NCI-H2029 treated with DMSO at 0.1 percent for 48 hours (cell line): ENCODE results near the gene ZNF439.
A peak's percentile ranks its signal among the peaks of the same experiment; 100 is the strongest.
"Not testable (repeated sequence)": the region's sequence is repeated elsewhere in the genome, so short reads cannot be mapped to it uniquely, and the experiment has no call there.

Experiments
- DNase-seq: peaks from one replicate; lab custom pipeline; 2025; lab: John Stamatoyannopoulos, UW

Gene ZNF439

GRCh38 chr19:11848594-11849469, at the start of gene ZNF439:
Gene ZNF439, plus strand, starts transcription at chr19:11848726. Its CDS starts 142 bp downstream, at chr19:11848868.
- peak; percentile 56 for DNase-seq

GRCh38 chr19:11806354-11807098, 42.0 kb upstream of the ZNF439 start:
- no peak for DNase-seq

- no peak for DNase-seq
These were observed 41.5 kb upstream of the ZNF439 start for GRCh38 chr19:11807099-11807380.

- DNase-seq = peak; percentile 39
These were observed 34.9 kb upstream of the ZNF439 start for GRCh38 chr19:11813703-11814028.

GRCh38 chr19:11814029-11814699, 34.4 kb upstream of the ZNF439 start, which contains the start of gene ZNF440:
Gene ZNF440, plus strand, starts transcription at chr19:11814273. Its CDS starts 175 bp downstream, at chr19:11814448.
- DNase-seq = peak; percentile 78

- peak; percentile 17 for DNase-seq
These were observed 33.9 kb upstream of the ZNF439 start for GRCh38 chr19:11814700-11815035.

GRCh38 chr19:11821474-11822109, 26.9 kb upstream of the ZNF439 start:
- no peak for DNase-seq

GRCh38 chr19:11828957-11829876, 19.3 kb upstream of the ZNF439 start:
- not testable (repeated sequence) for DNase-seq

- no peak for DNase-seq
These were observed 16.1 kb upstream of the ZNF439 start for GRCh38 chr19:11832253-11832912.

GRCh38 chr19:11833541-11833940, 15.0 kb upstream of the ZNF439 start:
- no peak for DNase-seq

GRCh38 chr19:11835626-11836066, 12.9 kb upstream of the ZNF439 start:
- DNase-seq = not testable (repeated sequence)

GRCh38 chr19:11843722-11844121, 4.8 kb upstream of the ZNF439 start:
- DNase-seq = no peak

- not testable (repeated sequence) for DNase-seq
These were observed 911 bp upstream of the ZNF439 start for GRCh38 chr19:11847615-11848014.

- no peak for DNase-seq
These were observed 329 bp upstream of the ZNF439 start for GRCh38 chr19:11848200-11848593.

- not testable (repeated sequence) for DNase-seq
These were observed 1.8 kb downstream of the ZNF439 start for GRCh38 chr19:11850289-11850688.

- no peak for DNase-seq
These were observed 4.8 kb downstream of the ZNF439 start for GRCh38 chr19:11853358-11853757.

GRCh38 chr19:11856596-11857250, 8.2 kb downstream of the ZNF439 start:
- no peak for DNase-seq

- no peak for DNase-seq
These were observed 12.2 kb downstream of the ZNF439 start for GRCh38 chr19:11860721-11861120.

GRCh38 chr19:11861301-11861700, 12.8 kb downstream of the ZNF439 start:
- no peak for DNase-seq

GRCh38 chr19:11867766-11868165, 19.2 kb downstream of the ZNF439 start:
- DNase-seq = not testable (repeated sequence)
